ENCODE results near the gene ZKSCAN8. TPM values are rescaled to one million over a fixed set of nuclear protein-coding genes. Genes with fewer than 3 reads are reported as not detected.
A peak's percentile ranks its signal among the peaks of the same experiment; 100 is the strongest.
"Not testable (repeated sequence)": the region's sequence is repeated elsewhere in the genome, so short reads cannot be mapped to it uniquely, and the experiment has no call there.

The ZKSCAN8 gene
- total RNA-seq (2014; rRNA removed; shearing (Covaris generic)) = 6.9 and 9.6 TPM in 2 replicates
- 9.5 and 14.3 TPM in 2 replicates for polyA plus RNA-seq (2015; cell fraction: cytosol; rRNA removed)
- 43.9 and 50.0 TPM in 2 replicates for polyA plus RNA-seq (2015; cell fraction: nucleus; rRNA removed)

- peak; percentile 85 for DNase-seq (ENCODE audit: low read depth)
Observed at GRCh38 chr6:28141500-28142329, at the start of gene ZKSCAN8. Gene ZKSCAN8, plus strand, starts transcription at chr6:28141883. Its CDS starts 6,525 bp downstream, at chr6:28148408.

GRCh38 chr6:28102222-28102621 is 39.5 kb upstream of the ZKSCAN8 start:
- not testable (repeated sequence) for DNase-seq (ENCODE audit: low read depth)

- DNase-seq (ENCODE audit: low read depth) = not testable (repeated sequence)
Observed at GRCh38 chr6:28102699-28103098, 39.0 kb upstream of the ZKSCAN8 start.

- DNase-seq (ENCODE audit: low read depth) = peak; percentile 71
Observed at GRCh38 chr6:28104392-28105244, 37.1 kb upstream of the ZKSCAN8 start.

- no peak for DNase-seq (ENCODE audit: low read depth)
Observed at GRCh38 chr6:28105245-28105639, 36.4 kb upstream of the ZKSCAN8 start.

GRCh38 chr6:28107506-28107905 is 34.2 kb upstream of the ZKSCAN8 start:
- no peak for DNase-seq (ENCODE audit: low read depth)

- DNase-seq (ENCODE audit: low read depth) = no peak
Observed at GRCh38 chr6:28111964-28112363, 29.7 kb upstream of the ZKSCAN8 start.

GRCh38 chr6:28115799-28116198 is 25.9 kb upstream of the ZKSCAN8 start:
- no peak for DNase-seq (ENCODE audit: low read depth)

GRCh38 chr6:28117386-28118050 is 24.2 kb upstream of the ZKSCAN8 start:
- DNase-seq (ENCODE audit: low read depth) = no peak

GRCh38 chr6:28118217-28118616 is 23.5 kb upstream of the ZKSCAN8 start:
- DNase-seq (ENCODE audit: low read depth) = no peak

GRCh38 chr6:28121876-28122275 is 19.8 kb upstream of the ZKSCAN8 start:
- DNase-seq (ENCODE audit: low read depth) = no peak

GRCh38 chr6:28122283-28122682 is 19.4 kb upstream of the ZKSCAN8 start:
- not testable (repeated sequence) for DNase-seq (ENCODE audit: low read depth)

GRCh38 chr6:28124350-28124970 is 17.2 kb upstream of the ZKSCAN8 start, which contains the start of gene ZSCAN16:
Gene ZSCAN16, plus strand, starts transcription at chr6:28124609. Its CDS starts 835 bp downstream, at chr6:28125444.
- peak; percentile 61 for DNase-seq (ENCODE audit: low read depth)

GRCh38 chr6:28124971-28125353 is 16.7 kb upstream of the ZKSCAN8 start:
- DNase-seq (ENCODE audit: low read depth) = no peak

GRCh38 chr6:28125401-28125800 is 16.3 kb upstream of the ZKSCAN8 start:
- DNase-seq (ENCODE audit: low read depth) = no peak

GRCh38 chr6:28134015-28134414 is 7.7 kb upstream of the ZKSCAN8 start:
- DNase-seq (ENCODE audit: low read depth) = peak; percentile 46

GRCh38 chr6:28134716-28135115 is 7.0 kb upstream of the ZKSCAN8 start:
- no peak for DNase-seq (ENCODE audit: low read depth)

- no peak for DNase-seq (ENCODE audit: low read depth)
Observed at GRCh38 chr6:28135393-28135792, 6.3 kb upstream of the ZKSCAN8 start.

- DNase-seq (ENCODE audit: low read depth) = peak; percentile 87
Observed at GRCh38 chr6:28136585-28137504, 4.8 kb upstream of the ZKSCAN8 start.

GRCh38 chr6:28137505-28137981 is 4.1 kb upstream of the ZKSCAN8 start:
- DNase-seq (ENCODE audit: low read depth) = no peak
